ENCODE results near the gene ALDH1A1. TPM values are rescaled to one million over a fixed set of nuclear protein-coding genes. Genes with fewer than 3 reads are reported as not detected.
A peak's percentile ranks its signal among the peaks of the same experiment; 100 is the strongest.

ALDH1A1 gene
- total and polyA plus RNA-seq, 9 of the 15 experiments (the other 6 are each of a cell fraction or from before 2014, with no cell fraction given) = 1.8 to 86.3 (median 24.4) TPM

DNA sequence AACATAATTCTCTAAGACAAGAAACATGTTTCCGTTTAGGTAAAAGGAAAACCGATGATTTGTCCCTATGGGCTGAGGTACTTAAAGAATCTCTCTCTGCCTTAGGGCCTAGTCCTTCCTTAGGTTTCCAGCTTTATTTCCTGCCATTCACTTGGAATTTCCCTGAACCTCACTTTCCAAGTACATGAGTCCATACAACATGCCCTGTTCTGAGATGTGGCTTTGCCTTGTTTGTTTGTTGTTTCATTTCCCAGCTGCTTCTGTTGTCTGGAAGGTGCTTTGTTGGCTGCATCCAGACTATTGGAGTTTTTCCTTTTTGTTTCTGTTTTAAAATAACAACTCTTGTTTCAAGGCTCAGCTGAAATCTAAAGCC is 95.2 kb downstream of the ALDH1A1 start:
- intact Hi-C loops (cut with micrococcal nuclease) (loop anchor here (5.0 kb wide), 3 partner anchors 105 to 325 kb away; no protein-coding TSS in a partner anchor), in situ Hi-C loops (cut with MboI) (loop anchor here (5.0 kb wide), 1 partner anchor 230 kb away; no protein-coding TSS in a partner anchor)
- Histone ChIP-seq H3K4me1 (replicated peaks in 1 of 2; ENCODE audit: control insufficient read depth in 2 of 2, insufficient read depth in 2 of 2, low read length in 2 of 2) (peaks cover 0 to 18% of the 10 kb centered on the region in 2 experiments; a peak in 4 of 5 replicates), H3K27ac (ENCODE audit: extremely low read depth, low read depth, low read length) (peak overlapping the region; percentile 86), H3K9me3 (replicated peaks; ENCODE audit: control insufficient read depth, insufficient read depth, low read depth, low read length) (no peaks in the 10 kb centered on the region), H3K36me3 (ENCODE audit: control insufficient read depth, insufficient read depth, low read length) (no peaks in the 10 kb centered on the region), H3K9me1 (ENCODE audit: control insufficient read depth, insufficient read depth, low read length) (no peaks in the 10 kb centered on the region), H4K20me1 (replicated peaks; ENCODE audit: control insufficient read depth, insufficient read depth, low read length) (no peaks in the 10 kb centered on the region), H3K4me2 (ENCODE audit: insufficient read depth, low read length) (0 out of 2 replicates have a peak overlapping the region, but pooled peaks have one; percentile 18), H3K27me3 (ENCODE audit: control insufficient read depth in 2 of 2, insufficient read depth in 2 of 2, low read length in 2 of 2) (no peaks in the 10 kb centered on the region), H3K4me3 (no peak overlapping the region), H3K79me2 (ENCODE audit: control insufficient read depth, insufficient read depth, low read length) (no peaks in the 10 kb centered on the region), H2AFZ (ENCODE audit: low read depth, low read length) (peak overlapping the region; percentile 90), H3K9ac (ENCODE audit: insufficient read depth in 1 of 2, low read depth in 2 of 2, low read length in 2 of 2) (peak overlapping the region in 1 of 2 experiments; percentile 17; a peak in 1 of 4 replicates)
- POLR2A ChIA-PET = interaction anchor here (0.6 to 1.3 kb wide), 4 partner anchors 220 to 579 kb away, joined by 3 to 5 read pairs (median 4); partner anchors contain the start of gene ANXA1
- BruUV-seq (replicated peaks) = no TSS peak
- DNase-seq (ENCODE audit: extremely low read depth in 1 of 4, low spot score in 3 of 4) = no peak
- FAIRE-seq = no peak
- CTCF ChIA-PET (ENCODE audit: low intra/inter-chr PET ratio) = interaction anchor here (0.9 kb wide), 1 partner anchor 14 kb away, joined by 5 read pairs; no protein-coding TSS in a partner anchor
- WGBS (ENCODE audit: insufficient coverage, low coverage, missing lambda C conversion rate) = 81% methylated on average over 2 of the region's 2 CpGs
- peak; percentile 16; the same call in 2 of the 3 replicates for ATAC-seq
- TF ChIP-seq MAFG (tag; conservative IDR thresholded peaks at IDR 0.05) (no peak), SMARCA4 (IDR thresholded peaks at IDR 0.05) (no peak), ZKSCAN1 (IDR thresholded peaks at IDR 0.05; ENCODE audit: low read depth, low read length) (no peak), ZNF354B (CRISPR knock-in tag; IDR thresholded peaks at IDR 0.05) (no peak), EZH2 (IDR thresholded peaks at IDR 0.05; ENCODE audit: borderline replicate concordance, low read depth, low read length) (no peak)
- TF ChIP-seq, protein P1, sequence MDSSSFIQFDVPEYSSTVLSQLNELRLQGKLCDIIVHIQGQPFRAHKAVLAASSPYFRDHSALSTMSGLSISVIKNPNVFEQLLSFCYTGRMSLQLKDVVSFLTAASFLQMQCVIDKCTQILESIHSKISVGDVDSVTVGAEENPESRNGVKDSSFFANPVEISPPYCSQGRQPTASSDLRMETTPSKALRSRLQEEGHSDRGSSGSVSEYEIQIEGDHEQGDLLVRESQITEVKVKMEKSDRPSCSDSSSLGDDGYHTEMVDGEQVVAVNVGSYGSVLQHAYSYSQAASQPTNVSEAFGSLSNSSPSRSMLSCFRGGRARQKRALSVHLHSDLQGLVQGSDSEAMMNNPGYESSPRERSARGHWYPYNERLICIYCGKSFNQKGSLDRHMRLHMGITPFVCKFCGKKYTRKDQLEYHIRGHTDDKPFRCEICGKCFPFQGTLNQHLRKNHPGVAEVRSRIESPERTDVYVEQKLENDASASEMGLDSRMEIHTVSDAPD (CRISPR knock-in tag; IDR thresholded peaks at IDR 0.05) = no peak
